Central memory CD8-positive, alpha-beta T cell (primary cell): ENCODE results near the gene FAM53B.
"Not testable (repeated sequence)": the region's sequence is repeated elsewhere in the genome, so short reads cannot be mapped to it uniquely, and the experiment has no call there.

ENCODE experiments used
- ATAC-seq: fragments of 150-1000 bp; cut with Tn5 transposase; replicated peaks from 2 replicates; pipeline ENCODE4 v1.10.0; 2022; ENCODE audit warnings: mild to moderate bottlenecking, moderate FRiP score, moderate number of reproducible peaks; ENCODE audit not compliant: poor library complexity, severe bottlenecking; ENCODE audit errors: extremely low read depth
- DNase-seq, 2 donors: peaks; one replicate each; pipeline ENCODE4 v3.0.0; 2021; ENCODE audit warnings: low spot score in 2 of 2
- H3K27ac Mint-ChIP-seq: one replicate; pipeline ENCODE4 v1.8.0; 2022; ENCODE audit warnings: low read depth, mild to moderate bottlenecking, moderate library complexity, mixed read lengths
- H3K27me3 Mint-ChIP-seq: one replicate; pipeline ENCODE4 v1.8.0; 2022; ENCODE audit warnings: mixed read lengths
- H3K36me3 Mint-ChIP-seq: one replicate; pipeline ENCODE4 v1.8.0; 2022; ENCODE audit warnings: mild to moderate bottlenecking, moderate library complexity, mixed read lengths; ENCODE audit not compliant: insufficient read depth
- H3K4me1 Mint-ChIP-seq: one replicate; pipeline ENCODE4 v1.8.0; 2022; ENCODE audit warnings: mixed read lengths
- H3K4me3 Mint-ChIP-seq: one replicate; pipeline ENCODE4 v1.8.0; 2022; ENCODE audit warnings: mild to moderate bottlenecking, moderate library complexity, mixed read lengths
- H3K9me3 Mint-ChIP-seq: one replicate; pipeline ENCODE4 v1.8.0; 2022; ENCODE audit warnings: mixed read lengths

The FAM53B gene

DNA sequence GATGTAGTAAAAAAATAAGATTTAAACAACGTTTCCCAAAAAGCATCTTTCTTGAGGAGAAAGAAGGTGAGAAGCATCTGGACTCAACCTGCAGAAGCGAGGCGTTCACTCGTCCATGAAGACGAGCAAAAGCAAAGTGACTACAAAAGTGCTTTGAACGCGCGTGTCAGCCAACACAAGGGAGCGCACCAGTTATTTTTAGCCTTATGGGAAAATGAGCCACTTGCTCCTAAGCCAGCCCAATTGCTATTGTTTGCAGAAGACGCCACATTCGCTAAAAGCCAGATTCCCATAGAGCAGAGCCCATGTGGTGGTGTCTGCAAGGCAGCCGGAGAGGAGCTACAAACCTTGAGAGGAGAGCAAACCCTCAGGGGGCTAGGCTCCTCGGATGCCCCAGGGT lies 122.5 kb downstream of the FAM53B start:
- DNase-seq (no peak), ATAC-seq (no peak)
- H3K4me3 Mint-ChIP-seq = no peak overlapping the region
- H3K36me3 Mint-ChIP-seq = peaks cover 26% of the 10 kb centered on the region
- peak overlapping the region; percentile 22 for H3K27ac Mint-ChIP-seq
- H3K9me3 Mint-ChIP-seq = no peaks in the 10 kb centered on the region
- H3K4me1 Mint-ChIP-seq = peaks cover 46% of the 10 kb centered on the region
- H3K27me3 Mint-ChIP-seq = no peaks in the 10 kb centered on the region

DNA sequence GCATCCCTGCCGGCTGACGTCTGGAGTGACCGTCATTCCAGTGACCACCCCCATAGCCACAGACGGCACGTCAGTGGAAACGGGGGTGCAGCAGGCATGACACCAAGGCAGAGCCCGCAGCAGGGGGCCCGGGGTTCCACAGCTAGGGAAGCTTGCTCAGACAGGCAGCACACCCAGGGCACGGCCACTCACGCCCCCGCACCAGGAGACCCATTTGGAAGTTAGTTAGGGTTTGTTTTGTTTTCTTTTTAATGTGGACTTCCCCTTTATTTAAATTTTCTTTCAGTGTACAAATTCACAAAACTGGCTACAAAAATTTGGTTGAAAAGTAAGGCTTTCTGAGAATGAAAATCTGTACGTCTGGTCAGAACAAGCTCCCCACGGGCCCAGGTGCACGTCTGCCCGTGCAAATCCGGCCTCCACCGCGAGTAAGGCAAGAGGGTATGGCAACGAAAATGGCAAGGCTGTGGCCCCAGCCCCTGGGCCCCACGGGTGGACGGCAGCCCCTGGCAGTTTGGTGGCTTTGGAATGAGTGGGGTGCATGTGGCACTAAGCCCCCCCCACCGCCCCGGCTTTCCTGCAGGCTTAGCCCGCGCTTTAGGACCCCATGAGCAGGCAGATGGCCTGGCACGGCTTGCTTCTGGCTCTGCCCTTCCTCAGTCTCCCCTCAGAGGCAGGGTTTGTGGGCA lies 124.2 kb downstream of the FAM53B start:
- ATAC-seq (no peak), DNase-seq (no peak)
- peak overlapping the region; percentile 70 for H3K4me3 Mint-ChIP-seq
- H3K27me3 Mint-ChIP-seq = no peaks in the 10 kb centered on the region
- H3K9me3 Mint-ChIP-seq = no peaks in the 10 kb centered on the region
- peak overlapping the region; percentile 46 for H3K27ac Mint-ChIP-seq
- peaks cover 59% of the 10 kb centered on the region for H3K4me1 Mint-ChIP-seq
- H3K36me3 Mint-ChIP-seq = peaks cover 36% of the 10 kb centered on the region

DNA sequence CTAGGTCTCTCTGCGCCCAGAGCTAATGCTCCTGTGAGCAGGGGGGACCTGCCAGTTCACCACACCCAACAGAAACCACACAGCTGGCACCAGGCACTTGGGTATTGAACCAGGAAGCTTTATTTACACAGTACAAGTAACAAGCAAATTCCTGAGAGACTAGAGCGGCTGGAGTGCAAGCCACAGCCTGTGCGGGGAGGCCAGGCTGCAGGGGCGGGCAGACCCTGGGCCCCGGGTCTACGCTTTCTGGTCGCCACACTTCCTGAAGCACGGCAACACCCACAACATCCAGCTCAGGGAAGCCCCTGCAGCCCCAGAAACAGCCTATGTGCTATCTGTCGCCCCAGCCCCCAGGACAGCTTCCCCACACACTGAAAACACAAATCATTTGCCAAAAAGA lies 125.0 kb downstream of the FAM53B start:
- Mint-ChIP-seq H3K9me3 (no peaks in the 10 kb centered on the region), H3K27ac (peak overlapping the region; percentile 46), H3K4me1 (peaks cover 55% of the 10 kb centered on the region), H3K27me3 (no peaks in the 10 kb centered on the region), H3K36me3 (peaks cover 35% of the 10 kb centered on the region), H3K4me3 (peak overlapping the region; percentile 70)
- DNase-seq (peak in 1 of 2 donors; percentile 31), ATAC-seq (peak; percentile 59)

DNA sequence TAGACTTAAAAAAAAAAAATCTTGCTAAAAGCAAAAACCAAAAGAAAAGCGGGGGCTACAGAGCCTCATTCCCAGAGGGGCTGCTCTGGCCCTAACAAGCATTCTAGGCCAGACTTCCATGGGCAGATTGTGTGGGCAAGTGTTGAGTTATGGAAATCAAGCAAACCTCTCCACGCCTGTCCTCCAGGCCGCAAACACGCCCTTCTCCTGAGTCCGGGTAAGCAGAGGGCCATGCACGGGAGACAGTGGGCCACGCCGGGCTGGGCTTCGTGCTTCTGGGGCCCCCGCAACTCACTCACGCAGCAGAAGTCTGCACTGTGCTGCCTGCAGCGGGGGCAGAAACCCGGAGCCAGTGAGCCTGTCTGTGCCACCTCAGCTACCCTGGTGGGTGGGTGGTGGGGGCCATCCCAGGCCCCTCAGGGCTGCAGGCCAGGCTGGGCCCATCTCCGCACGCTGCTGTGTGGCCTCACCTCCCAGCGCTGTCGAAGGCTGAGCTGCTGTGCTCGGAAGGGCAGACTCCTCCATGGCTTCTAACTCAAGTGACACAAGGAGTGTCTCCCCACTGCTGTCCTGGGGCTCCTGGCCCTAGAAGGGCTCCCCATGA lies 125.6 kb downstream of the FAM53B start:
- H3K9me3 Mint-ChIP-seq = no peaks in the 10 kb centered on the region
- no peaks in the 10 kb centered on the region for H3K27me3 Mint-ChIP-seq
- peak overlapping the region; percentile 70 for H3K4me3 Mint-ChIP-seq
- peak overlapping the region; percentile 46 for H3K27ac Mint-ChIP-seq
- no peak for DNase-seq
- H3K4me1 Mint-ChIP-seq = peaks cover 54% of the 10 kb centered on the region
- ATAC-seq = no peak
- H3K36me3 Mint-ChIP-seq = peaks cover 36% of the 10 kb centered on the region

DNA sequence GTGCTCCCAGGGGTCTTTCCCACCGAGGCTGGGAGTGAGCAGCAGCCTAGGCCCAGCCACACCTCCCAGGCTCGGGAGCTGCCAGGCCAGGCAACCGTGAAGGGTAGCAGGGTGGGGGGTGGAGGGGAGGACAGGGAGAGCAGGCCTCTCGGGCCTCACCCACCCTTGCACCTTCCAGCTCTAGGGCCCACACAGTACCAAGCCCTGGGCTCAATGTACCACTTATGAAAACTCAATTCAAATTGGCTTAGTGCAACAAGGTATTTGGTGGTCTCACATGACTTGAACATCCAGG lies 127.4 kb downstream of the FAM53B start:
- Mint-ChIP-seq H3K27me3 (no peaks in the 10 kb centered on the region), H3K27ac (peak overlapping the region; percentile 75), H3K36me3 (peaks cover 32% of the 10 kb centered on the region), H3K4me3 (no peak overlapping the region), H3K9me3 (no peaks in the 10 kb centered on the region), H3K4me1 (peaks cover 66% of the 10 kb centered on the region)
- no peak for ATAC-seq
- DNase-seq = no peak

DNA sequence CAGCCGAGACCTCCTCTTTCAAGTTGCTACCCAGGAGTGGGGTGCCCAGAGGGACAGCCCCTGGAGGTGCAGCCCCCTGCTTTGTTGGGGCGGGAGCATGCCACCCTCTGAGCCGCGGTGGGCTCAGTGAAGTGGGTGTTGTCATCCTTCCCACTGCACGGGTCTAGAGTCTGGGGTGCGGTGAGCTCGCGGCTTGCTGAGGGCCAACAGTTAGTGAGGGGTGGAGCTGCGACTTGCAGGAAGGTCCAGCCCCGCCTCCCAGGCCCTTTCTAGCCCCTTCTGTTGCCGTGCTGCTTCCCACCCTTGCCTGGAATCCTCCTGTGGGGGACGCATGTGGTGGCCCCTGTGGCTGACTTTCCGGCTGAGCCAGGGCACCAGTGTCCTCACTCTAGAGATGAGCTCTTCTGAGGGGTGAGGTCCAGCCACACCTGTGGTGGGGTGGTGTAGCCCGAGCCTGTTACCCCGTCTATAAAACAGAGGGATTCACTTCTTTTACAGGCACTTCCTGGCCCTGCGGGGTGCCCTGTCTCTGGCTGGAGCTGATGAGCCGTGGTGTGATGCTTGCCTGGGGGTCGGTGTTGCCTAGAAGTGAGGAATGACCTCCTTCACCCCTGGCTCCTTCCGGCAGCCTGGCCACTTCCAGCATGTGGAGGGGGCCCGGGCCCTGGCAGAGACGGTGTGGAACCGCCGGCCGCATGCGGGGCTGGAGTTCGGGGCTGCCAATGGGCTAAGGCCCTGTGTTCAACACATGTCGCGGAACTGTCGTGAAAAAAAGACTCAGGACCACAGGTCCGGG lies 127.9 kb downstream of the FAM53B start:
- Mint-ChIP-seq H3K4me3 (peak overlapping the region; percentile 58), H3K36me3 (peaks cover 34% of the 10 kb centered on the region), H3K27ac (peak overlapping the region; percentile 95), H3K27me3 (no peaks in the 10 kb centered on the region), H3K4me1 (peaks cover 72% of the 10 kb centered on the region), H3K9me3 (no peaks in the 10 kb centered on the region)
- DNase-seq (no peak), ATAC-seq (peak; percentile 22)

DNA sequence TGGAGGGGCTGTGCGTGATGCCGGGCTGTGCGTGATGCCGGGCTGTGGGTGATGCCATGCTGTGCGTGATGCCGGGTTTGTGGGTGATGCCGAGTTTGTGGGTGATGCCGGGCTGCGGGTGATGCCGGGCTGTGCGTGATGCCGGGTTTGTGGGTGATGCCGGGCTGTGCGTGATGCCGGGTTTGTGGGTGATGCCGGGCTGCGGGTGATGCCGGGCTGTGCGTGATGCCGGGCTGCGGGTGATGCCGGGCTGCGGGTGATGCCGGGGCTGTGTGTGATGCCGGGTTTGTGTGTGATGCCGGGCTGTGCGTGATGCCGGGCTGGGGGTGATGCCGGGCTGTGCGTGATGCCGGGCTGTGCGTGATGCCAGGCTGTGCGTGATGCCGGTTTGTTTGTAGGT lies 128.9 kb downstream of the FAM53B start:
- Mint-ChIP-seq H3K27ac (peak overlapping the region; percentile 95), H3K9me3 (no peaks in the 10 kb centered on the region), H3K36me3 (peaks cover 31% of the 10 kb centered on the region), H3K4me1 (peaks cover 75% of the 10 kb centered on the region), H3K27me3 (no peaks in the 10 kb centered on the region), H3K4me3 (peak overlapping the region; percentile 58)
- DNase-seq (no peak), ATAC-seq (no peak)

DNA sequence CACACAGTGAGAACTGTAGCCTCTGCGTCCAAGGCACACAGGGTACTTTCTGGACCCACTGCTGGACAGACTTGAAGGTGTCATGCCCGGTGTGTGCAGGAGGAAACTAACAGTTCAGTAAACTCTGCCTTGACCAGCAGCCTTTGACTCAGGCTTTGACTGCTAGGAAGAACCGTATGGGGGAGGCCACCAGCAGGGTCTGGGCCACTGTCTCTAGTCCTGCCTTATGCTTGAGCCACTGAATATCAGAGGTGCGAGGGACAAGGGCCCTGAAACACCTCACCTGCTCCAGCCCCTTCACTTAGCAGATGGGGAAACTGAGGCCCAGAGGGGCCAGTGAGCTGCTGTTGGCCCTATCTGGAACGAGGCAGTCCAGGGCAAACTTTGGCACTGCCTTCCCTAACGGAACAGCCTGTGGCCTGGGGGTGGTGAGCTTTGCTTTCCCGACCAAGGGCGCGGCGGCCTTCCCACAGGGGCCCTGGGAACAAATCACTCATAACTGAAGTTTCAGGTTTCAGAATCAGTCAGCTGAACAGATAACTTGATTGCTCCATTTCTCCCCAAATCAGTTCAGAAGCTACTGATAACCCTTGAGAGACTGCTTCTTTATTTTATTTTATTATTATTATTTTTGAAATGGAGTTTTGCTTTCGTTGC lies 130.0 kb downstream of the FAM53B start:
- H3K36me3 Mint-ChIP-seq = peaks cover 35% of the 10 kb centered on the region
- peaks cover 66% of the 10 kb centered on the region for H3K4me1 Mint-ChIP-seq
- no peaks in the 10 kb centered on the region for H3K27me3 Mint-ChIP-seq
- peak overlapping the region; percentile 95 for H3K27ac Mint-ChIP-seq
- no peak for ATAC-seq
- DNase-seq = no peak
- no peaks in the 10 kb centered on the region for H3K9me3 Mint-ChIP-seq
- peak overlapping the region; percentile 58 for H3K4me3 Mint-ChIP-seq

DNA sequence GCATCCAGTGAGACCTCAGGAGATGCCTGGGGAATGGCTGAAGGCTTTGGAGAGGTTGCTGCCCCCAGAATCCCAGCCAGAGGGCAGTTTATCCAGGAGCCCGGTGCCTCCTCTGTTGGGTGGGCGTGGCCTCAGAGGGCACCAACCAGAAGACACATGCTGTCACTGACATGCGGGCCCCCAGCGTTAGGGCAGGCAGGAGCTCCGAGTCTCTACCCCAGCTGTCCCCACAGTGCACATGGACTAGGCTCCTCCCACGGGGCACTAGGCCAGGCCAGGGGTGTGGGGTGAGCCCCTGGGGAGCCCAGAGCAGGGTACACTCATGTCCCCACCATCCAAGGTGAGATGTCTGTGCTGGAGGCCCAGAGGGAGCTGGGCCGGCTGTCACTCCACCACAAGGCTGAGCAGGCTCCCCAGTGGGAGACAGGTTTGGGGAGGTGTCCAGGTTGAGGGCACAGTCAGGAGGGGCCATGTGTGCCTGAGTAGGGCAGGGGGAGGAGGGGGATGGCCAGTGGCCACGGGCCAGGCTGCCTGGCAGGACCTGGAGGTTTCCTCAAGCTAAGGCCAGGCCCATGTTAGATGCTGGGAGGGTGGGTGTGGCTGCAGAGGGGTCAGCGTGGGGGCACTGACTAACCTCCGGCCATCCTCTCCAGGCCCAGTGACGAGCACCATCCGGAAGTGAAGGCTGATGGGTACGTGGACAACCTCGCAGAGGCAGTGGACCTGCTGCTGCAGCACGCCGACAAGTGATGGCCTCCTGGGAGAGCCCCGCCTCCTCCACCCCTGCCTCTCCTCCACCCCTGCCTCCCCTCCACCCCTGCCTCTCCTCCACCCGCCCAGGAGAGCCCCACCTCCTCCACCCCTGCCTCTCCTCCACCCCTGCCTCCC lies 131.3 kb downstream of the FAM53B start:
- Mint-ChIP-seq H3K27ac (peak overlapping the region; percentile 95), H3K27me3 (no peaks in the 10 kb centered on the region), H3K9me3 (no peaks in the 10 kb centered on the region), H3K36me3 (peaks cover 35% of the 10 kb centered on the region), H3K4me3 (peak overlapping the region; percentile 75), H3K4me1 (peaks cover 54% of the 10 kb centered on the region)
- no peak for DNase-seq
- ATAC-seq = peak; percentile 31

DNA sequence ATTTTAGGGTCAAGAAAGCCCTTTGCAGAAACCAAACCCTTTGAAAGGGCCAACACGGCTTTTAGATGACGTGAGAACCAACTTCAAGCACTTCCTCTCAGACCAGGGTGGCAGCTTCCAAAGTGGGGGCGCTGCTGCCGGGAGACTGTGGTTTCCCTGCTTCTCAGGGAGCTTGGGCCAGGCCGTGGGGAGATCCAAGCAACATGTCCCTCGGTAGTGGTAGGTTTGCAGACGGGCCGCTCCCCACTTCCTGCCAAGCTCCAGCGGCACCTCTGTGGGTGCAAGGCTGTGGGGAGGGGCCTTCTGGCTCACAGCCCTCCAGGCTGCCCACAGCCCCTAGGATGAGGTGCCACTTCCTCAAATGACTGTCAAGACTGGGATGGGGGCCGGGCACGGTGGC lies 132.4 kb downstream of the FAM53B start:
- peak overlapping the region; percentile 95 for H3K27ac Mint-ChIP-seq
- H3K4me3 Mint-ChIP-seq = peak overlapping the region; percentile 75
- peak; percentile 80 for ATAC-seq

DNA sequence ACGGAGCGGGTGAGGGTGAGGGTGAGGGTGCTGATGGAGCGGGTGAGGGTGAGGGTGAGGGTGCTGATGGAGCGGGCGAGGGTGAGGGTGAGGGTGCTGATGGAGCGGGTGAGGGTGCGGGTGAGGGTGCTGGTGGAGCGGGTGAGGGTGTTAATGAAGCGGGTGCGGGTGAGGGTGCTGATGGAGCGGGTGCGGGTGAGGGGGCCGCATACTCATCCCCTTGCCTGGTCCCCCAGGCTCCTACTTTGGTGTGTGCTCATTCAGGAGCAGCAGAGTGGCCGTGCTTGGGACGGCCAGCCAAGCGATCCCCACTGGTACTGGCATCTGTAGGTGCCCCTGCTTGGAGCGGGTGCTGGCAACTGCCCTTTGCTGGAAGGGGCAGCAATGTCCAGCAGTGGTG lies 133.3 kb downstream of the FAM53B start:
- peak overlapping the region; percentile 95 for H3K27ac Mint-ChIP-seq
- not testable (repeated sequence) for ATAC-seq, H3K9me3 Mint-ChIP-seq, H3K27me3 Mint-ChIP-seq, DNase-seq
- peak overlapping the region; percentile 75 for H3K4me3 Mint-ChIP-seq
- H3K36me3 Mint-ChIP-seq = peaks cover 30% of the 10 kb centered on the region
- peaks cover 39% of the 10 kb centered on the region for H3K4me1 Mint-ChIP-seq

More for the DNA sequence above, 132.4 kb downstream of the FAM53B start:
- Mint-ChIP-seq H3K36me3 (peaks cover 34% of the 10 kb centered on the region), H3K27me3 (no peaks in the 10 kb centered on the region), H3K4me1 (peaks cover 46% of the 10 kb centered on the region), H3K9me3 (no peaks in the 10 kb centered on the region)
- peak; percentile 46 to 72 for DNase-seq

DNA sequence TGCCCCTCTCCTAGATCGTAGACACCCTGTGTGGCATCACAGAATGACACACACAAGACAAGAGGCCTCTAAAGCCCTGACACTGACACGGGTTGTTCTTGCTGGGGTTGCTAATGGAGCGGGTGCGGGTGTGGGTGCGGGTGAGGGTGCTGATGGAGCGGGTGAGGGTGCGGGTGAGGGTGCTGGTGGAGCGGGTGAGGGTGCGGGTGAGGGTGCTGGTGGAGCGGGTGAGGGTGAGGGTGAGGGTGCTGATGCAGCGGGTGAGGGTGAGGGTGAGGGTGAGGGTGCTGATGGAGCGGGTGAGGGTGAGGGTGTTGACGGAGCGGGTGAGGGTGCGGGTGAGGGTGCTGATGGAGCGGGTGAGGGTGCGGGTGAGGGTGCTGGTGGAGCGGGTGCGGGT lies 134.0 kb downstream of the FAM53B start:
- peak overlapping the region; percentile 31 for H3K4me3 Mint-ChIP-seq
- H3K4me1 Mint-ChIP-seq = peaks cover 37% of the 10 kb centered on the region
- H3K27ac Mint-ChIP-seq, H3K9me3 Mint-ChIP-seq, H3K27me3 Mint-ChIP-seq, DNase-seq, ATAC-seq: not testable (repeated sequence)
- peaks cover 28% of the 10 kb centered on the region for H3K36me3 Mint-ChIP-seq
